ENCODE results near the gene KAT8.
A peak's percentile ranks its signal among the peaks of the same experiment; 100 is the strongest.
"Not testable (repeated sequence)": the region's sequence is repeated elsewhere in the genome, so short reads cannot be mapped to it uniquely, and the experiment has no call there.

KAT8 gene

DNA sequence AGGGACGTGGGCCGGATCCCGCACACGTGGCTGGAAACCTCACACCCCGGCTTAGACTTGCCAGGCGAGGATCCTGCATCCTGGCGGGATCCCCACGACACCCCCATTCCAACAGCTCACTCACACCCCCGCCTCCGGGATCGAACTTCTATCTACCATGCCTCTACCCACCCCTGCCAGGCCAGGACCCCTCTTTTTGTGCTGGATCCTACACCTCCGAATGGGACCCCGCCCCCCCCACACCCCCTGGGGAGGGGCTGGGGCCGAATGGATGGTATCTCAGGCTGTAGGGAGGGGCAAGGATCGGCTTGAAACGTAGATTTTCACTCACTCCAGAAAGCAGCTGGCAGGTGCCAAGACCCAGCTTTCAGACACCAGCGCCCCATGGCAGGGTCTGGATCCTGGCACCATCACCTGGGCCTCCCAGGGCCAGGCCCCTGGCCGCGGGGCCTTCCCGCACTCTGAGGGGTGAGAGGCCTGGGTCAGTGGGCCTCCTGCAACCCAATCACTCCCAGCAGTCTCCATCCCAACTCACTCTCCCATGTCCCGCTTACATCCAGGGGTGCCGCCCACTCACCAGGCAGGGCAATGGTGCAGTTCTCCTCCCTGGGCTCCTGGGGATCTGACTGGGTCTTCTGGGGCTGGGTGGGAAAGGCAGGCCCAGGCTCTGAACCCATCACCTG, 25.7 kb downstream of the KAT8 start:
- Histone ChIP-seq H3K27me3 (ENCODE audit: control insufficient read depth in 1 of 2, insufficient read depth in 2 of 2, low read length in 2 of 2) (peaks cover 11 to 13% of the 10 kb centered on the region in 2 donors), H3K36me3 (ENCODE audit: control insufficient read depth in 2 of 2, insufficient read depth in 2 of 2, low read length in 2 of 2) (no peaks in the 10 kb centered on the region), H3K4me3 (ENCODE audit: low read length in 2 of 2) (peak overlapping the region; percentile 59 to 74), H3K27ac (ENCODE audit: low read length) (no peak overlapping the region), H3K4me1 (ENCODE audit: control insufficient read depth, insufficient read depth, low read length) (peaks cover 19% of the 10 kb centered on the region), H3K9me3 (ENCODE audit: control insufficient read depth in 2 of 2, low read length in 2 of 2) (no peaks in the 10 kb centered on the region), H3K9ac (ENCODE audit: low read length in 2 of 2) (peak overlapping the region; percentile 51 to 66)

DNA sequence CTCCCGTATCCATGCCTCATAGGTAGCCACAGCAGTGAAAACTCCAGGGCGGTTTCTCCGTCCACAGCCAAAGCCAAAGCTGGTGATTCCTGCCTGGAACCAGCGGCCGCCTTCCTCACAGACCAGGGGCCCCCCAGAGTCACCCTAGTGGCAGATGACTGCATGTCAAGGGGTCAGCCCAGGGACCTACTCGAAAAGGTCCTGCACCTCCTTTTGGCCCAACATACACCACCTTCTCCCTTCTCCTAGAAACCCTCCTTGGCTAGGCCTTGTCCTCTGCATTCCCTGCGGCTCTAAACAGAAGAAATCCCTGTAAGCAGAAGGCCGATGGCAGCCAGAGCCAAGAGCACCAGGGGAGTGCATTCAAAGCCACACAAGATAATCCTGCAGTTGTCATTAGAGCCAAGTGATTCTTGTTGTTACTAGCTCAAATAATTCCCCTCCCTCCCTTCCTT, 26.3 kb downstream of the KAT8 start:
- Histone ChIP-seq H3K9me3 (ENCODE audit: control insufficient read depth in 2 of 2, low read length in 2 of 2) (no peaks in the 10 kb centered on the region), H3K36me3 (ENCODE audit: control insufficient read depth in 2 of 2, insufficient read depth in 2 of 2, low read length in 2 of 2) (no peaks in the 10 kb centered on the region), H3K9ac (ENCODE audit: low read length in 2 of 2) (no peak overlapping the region), H3K4me1 (ENCODE audit: control insufficient read depth, insufficient read depth, low read length) (peaks cover 19% of the 10 kb centered on the region), H3K4me3 (ENCODE audit: low read length in 2 of 2) (no peak overlapping the region), H3K27me3 (ENCODE audit: control insufficient read depth in 1 of 2, insufficient read depth in 2 of 2, low read length in 2 of 2) (peaks cover 14 to 18% of the 10 kb centered on the region in 2 donors), H3K27ac (ENCODE audit: low read length) (no peak overlapping the region)

GRCh38 chr16:31144418-31144817, 27.0 kb downstream of the KAT8 start:
- not testable (repeated sequence) for H3K9ac ChIP-seq (ENCODE audit: low read length in 2 of 2); H3K36me3 ChIP-seq (ENCODE audit: control insufficient read depth in 2 of 2, insufficient read depth in 2 of 2, low read length in 2 of 2); H3K9me3 ChIP-seq (ENCODE audit: control insufficient read depth in 2 of 2, low read length in 2 of 2); H3K27ac ChIP-seq (ENCODE audit: low read length); H3K4me3 ChIP-seq (ENCODE audit: low read length in 2 of 2)
- peaks cover 19% of the 10 kb centered on the region for H3K4me1 ChIP-seq (ENCODE audit: control insufficient read depth, insufficient read depth, low read length)
- peaks cover 14 to 18% of the 10 kb centered on the region in 2 donors for H3K27me3 ChIP-seq (ENCODE audit: control insufficient read depth in 1 of 2, insufficient read depth in 2 of 2, low read length in 2 of 2)

DNA sequence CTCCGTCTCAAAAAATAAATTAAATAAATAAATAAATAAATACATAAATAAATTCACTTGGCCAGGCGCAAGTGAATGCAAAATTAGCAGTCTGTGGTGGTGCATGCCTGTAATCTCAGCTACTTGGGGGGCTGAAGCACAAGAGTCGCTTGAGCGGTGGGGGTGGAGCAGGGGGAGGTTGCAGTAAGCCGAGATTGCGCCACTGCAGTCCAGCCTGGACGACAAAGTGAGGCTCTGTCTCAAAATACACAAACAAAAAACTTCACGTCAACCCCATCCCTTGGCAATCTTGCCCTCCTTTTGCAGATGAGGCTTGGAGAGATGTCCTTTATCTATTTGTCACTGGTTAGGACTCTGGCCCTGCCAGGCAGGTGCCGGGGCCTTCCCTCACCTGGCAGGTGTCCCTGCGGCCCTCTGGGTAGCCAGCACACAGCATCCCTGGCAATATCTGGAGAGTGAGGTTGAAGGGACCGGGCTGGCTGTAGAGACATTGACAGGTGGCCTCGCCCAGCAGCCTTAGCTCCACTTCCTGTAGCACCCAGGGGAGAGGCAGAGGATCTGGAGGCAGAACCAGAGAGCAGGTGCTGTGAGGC, 28.0 kb downstream of the KAT8 start:
- Histone ChIP-seq H3K9me3 (ENCODE audit: control insufficient read depth in 2 of 2, low read length in 2 of 2) (no peaks in the 10 kb centered on the region), H3K36me3 (ENCODE audit: control insufficient read depth in 2 of 2, insufficient read depth in 2 of 2, low read length in 2 of 2) (no peaks in the 10 kb centered on the region), H3K9ac (ENCODE audit: low read length in 2 of 2) (no peak overlapping the region), H3K27me3 (ENCODE audit: control insufficient read depth in 1 of 2, insufficient read depth in 2 of 2, low read length in 2 of 2) (peaks cover 14 to 18% of the 10 kb centered on the region in 2 donors), H3K4me1 (ENCODE audit: control insufficient read depth, insufficient read depth, low read length) (peaks cover 16% of the 10 kb centered on the region), H3K4me3 (ENCODE audit: low read length in 2 of 2) (no peak overlapping the region), H3K27ac (ENCODE audit: low read length) (no peak overlapping the region)

- peaks cover 14 to 18% of the 10 kb centered on the region in 2 donors for H3K27me3 ChIP-seq (ENCODE audit: control insufficient read depth in 1 of 2, insufficient read depth in 2 of 2, low read length in 2 of 2)
- H3K27ac ChIP-seq (ENCODE audit: low read length), result no peak overlapping the region
- H3K4me3 ChIP-seq (ENCODE audit: low read length in 2 of 2), result no peak overlapping the region
- peaks cover 5% of the 10 kb centered on the region for H3K4me1 ChIP-seq (ENCODE audit: control insufficient read depth, insufficient read depth, low read length)
- H3K9ac ChIP-seq (ENCODE audit: low read length in 2 of 2), result no peak overlapping the region
- H3K9me3 ChIP-seq (ENCODE audit: control insufficient read depth in 2 of 2, low read length in 2 of 2), result no peaks in the 10 kb centered on the region
- no peaks in the 10 kb centered on the region for H3K36me3 ChIP-seq (ENCODE audit: control insufficient read depth in 2 of 2, insufficient read depth in 2 of 2, low read length in 2 of 2)
Measured at GRCh38 chr16:31147574-31147973, 30.1 kb downstream of the KAT8 start.

DNA sequence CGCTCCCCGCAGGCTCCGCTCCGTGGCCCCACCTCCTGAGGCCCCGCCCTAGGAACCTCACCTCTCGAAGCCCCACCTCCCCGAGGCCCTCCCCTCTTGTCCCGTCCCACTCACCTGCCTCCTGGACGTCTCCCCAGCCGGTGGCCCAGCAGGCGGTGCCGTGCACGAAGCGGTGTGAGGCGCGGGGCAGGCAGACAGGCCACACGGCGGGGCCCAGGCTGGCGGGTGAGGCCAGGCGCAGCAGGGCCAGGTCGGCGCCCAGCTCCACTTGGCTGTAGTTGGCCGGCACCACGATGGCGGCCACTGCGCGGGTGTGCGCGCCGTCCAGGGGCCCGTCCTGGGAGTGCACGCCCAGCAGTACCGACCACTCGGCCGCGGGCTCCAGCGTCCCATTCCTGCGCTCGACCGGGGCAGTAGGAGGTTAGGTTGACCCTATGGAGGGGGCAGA, 30.8 kb downstream of the KAT8 start:
- no peaks in the 10 kb centered on the region for H3K36me3 ChIP-seq (ENCODE audit: control insufficient read depth in 2 of 2, insufficient read depth in 2 of 2, low read length in 2 of 2)
- no peaks in the 10 kb centered on the region for H3K4me1 ChIP-seq (ENCODE audit: control insufficient read depth, insufficient read depth, low read length)
- H3K27ac ChIP-seq (ENCODE audit: low read length), result no peak overlapping the region
- H3K27me3 ChIP-seq (ENCODE audit: control insufficient read depth in 1 of 2, insufficient read depth in 2 of 2, low read length in 2 of 2), result peaks cover 14 to 18% of the 10 kb centered on the region in 2 donors
- H3K9me3 ChIP-seq (ENCODE audit: control insufficient read depth in 2 of 2, low read length in 2 of 2), result no peaks in the 10 kb centered on the region
- no peak overlapping the region for H3K4me3 ChIP-seq (ENCODE audit: low read length in 2 of 2)
- no peak overlapping the region for H3K9ac ChIP-seq (ENCODE audit: low read length in 2 of 2)

DNA sequence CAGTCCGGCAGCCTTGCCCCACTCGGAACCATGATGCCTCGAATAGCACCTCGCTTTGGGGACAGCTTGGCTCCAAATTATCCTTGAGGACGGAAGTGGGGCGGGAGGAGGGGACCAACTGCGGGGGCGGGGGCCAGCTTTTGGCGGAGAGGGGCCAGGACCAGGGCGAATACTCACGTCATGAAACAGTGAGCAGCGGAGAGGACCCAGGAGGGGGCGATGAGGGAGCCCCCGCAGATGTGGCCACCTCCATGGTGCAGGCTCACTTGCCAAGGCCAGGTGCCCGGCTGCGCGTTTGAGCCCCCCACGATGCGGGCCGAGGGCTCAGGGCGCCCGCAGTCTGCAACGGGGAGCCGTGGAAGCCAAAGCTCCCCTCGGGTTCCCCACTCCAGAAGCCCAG, 31.4 kb downstream of the KAT8 start:
- Histone ChIP-seq H3K9ac (ENCODE audit: low read length in 2 of 2) (no peak overlapping the region), H3K4me1 (ENCODE audit: control insufficient read depth, insufficient read depth, low read length) (no peaks in the 10 kb centered on the region), H3K4me3 (ENCODE audit: low read length in 2 of 2) (no peak overlapping the region), H3K27ac (ENCODE audit: low read length) (no peak overlapping the region), H3K36me3 (ENCODE audit: control insufficient read depth in 2 of 2, insufficient read depth in 2 of 2, low read length in 2 of 2) (no peaks in the 10 kb centered on the region), H3K9me3 (ENCODE audit: control insufficient read depth in 2 of 2, low read length in 2 of 2) (no peaks in the 10 kb centered on the region), H3K27me3 (ENCODE audit: control insufficient read depth in 1 of 2, insufficient read depth in 2 of 2, low read length in 2 of 2) (peaks cover 14 to 18% of the 10 kb centered on the region in 2 donors)

- no peaks in the 10 kb centered on the region for H3K4me1 ChIP-seq (ENCODE audit: control insufficient read depth, insufficient read depth, low read length)
- no peak overlapping the region for H3K4me3 ChIP-seq (ENCODE audit: low read length in 2 of 2)
- no peaks in the 10 kb centered on the region for H3K36me3 ChIP-seq (ENCODE audit: control insufficient read depth in 2 of 2, insufficient read depth in 2 of 2, low read length in 2 of 2)
- H3K9ac ChIP-seq (ENCODE audit: low read length in 2 of 2), result no peak overlapping the region
- H3K27ac ChIP-seq (ENCODE audit: low read length), result no peak overlapping the region
- no peaks in the 10 kb centered on the region for H3K9me3 ChIP-seq (ENCODE audit: control insufficient read depth in 2 of 2, low read length in 2 of 2)
- H3K27me3 ChIP-seq (ENCODE audit: control insufficient read depth in 1 of 2, insufficient read depth in 2 of 2, low read length in 2 of 2), result peaks cover 14 to 18% of the 10 kb centered on the region in 2 donors
Measured at GRCh38 chr16:31149332-31149731, 31.9 kb downstream of the KAT8 start.

GRCh38 chr16:31149894-31150890, 32.7 kb downstream of the KAT8 start, which contains the start of gene PRSS36:
Gene PRSS36, minus strand, starts transcription at chr16:31150066. Its CDS starts 31 bp downstream, at chr16:31150035.
- H3K4me3 ChIP-seq (ENCODE audit: low read length in 2 of 2), result no peak within 1 kb of the TSS
- H3K4me1 ChIP-seq (ENCODE audit: control insufficient read depth, insufficient read depth, low read length), result no peaks in the 10 kb centered on the region
- no peaks in the 10 kb centered on the region for H3K36me3 ChIP-seq (ENCODE audit: control insufficient read depth in 2 of 2, insufficient read depth in 2 of 2, low read length in 2 of 2)
- H3K9ac ChIP-seq (ENCODE audit: low read length in 2 of 2), result no peak within 1 kb of the TSS
- peaks cover 14 to 18% of the 10 kb centered on the region in 2 donors for H3K27me3 ChIP-seq (ENCODE audit: control insufficient read depth in 1 of 2, insufficient read depth in 2 of 2, low read length in 2 of 2)
- no peak within 1 kb of the TSS for H3K27ac ChIP-seq (ENCODE audit: low read length)
- H3K9me3 ChIP-seq (ENCODE audit: control insufficient read depth in 2 of 2, low read length in 2 of 2), result no peaks in the 10 kb centered on the region

DNA sequence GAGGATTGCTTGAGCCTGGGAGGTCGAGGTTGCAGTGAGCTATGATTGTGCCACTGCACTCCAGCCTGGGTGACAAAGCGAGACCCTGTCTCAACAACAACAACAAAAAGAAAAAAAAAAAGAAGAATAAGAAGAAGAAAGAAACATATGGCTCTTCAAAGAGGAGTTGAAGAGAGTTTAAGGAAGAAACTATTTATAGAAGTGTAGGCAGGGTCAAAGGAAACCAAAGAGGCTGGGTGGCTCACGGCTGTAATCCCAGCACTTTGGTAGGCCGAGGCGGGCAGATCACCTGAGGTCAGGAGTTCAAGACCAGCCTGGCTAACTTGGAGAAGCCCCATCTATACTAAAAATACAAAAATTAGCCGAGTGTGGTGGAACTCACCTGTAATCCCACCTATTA, 33.5 kb downstream of the KAT8 start:
- H3K4me1 ChIP-seq (ENCODE audit: control insufficient read depth, insufficient read depth, low read length); H3K36me3 ChIP-seq (ENCODE audit: control insufficient read depth in 2 of 2, insufficient read depth in 2 of 2, low read length in 2 of 2); H3K9me3 ChIP-seq (ENCODE audit: control insufficient read depth in 2 of 2, low read length in 2 of 2); H3K9ac ChIP-seq (ENCODE audit: low read length in 2 of 2); H3K27ac ChIP-seq (ENCODE audit: low read length); H3K4me3 ChIP-seq (ENCODE audit: low read length in 2 of 2): not testable (repeated sequence)
- H3K27me3 ChIP-seq (ENCODE audit: control insufficient read depth in 1 of 2, insufficient read depth in 2 of 2, low read length in 2 of 2), result peaks cover 14 to 18% of the 10 kb centered on the region in 2 donors
